K562 treated with DMSO at 1 percent for 48 hours (cell line): ENCODE measurements around the gene ZNF792. TPM values are rescaled to one million over a fixed set of nuclear protein-coding genes. Genes with fewer than 3 reads are reported as not detected.

Experiments
- total RNA-seq: library from RNA; unstranded; fragments of 300-600 nt; gene quantifications from 2 replicates; pipeline ENCODE4 v1.2.3, GENCODE V29; 2022; ENCODE audit warnings: low replicate concordance; ENCODE audit errors: extremely low read depth

ZNF792 gene
- total RNA-seq = not detected in 2 replicates

DNA sequence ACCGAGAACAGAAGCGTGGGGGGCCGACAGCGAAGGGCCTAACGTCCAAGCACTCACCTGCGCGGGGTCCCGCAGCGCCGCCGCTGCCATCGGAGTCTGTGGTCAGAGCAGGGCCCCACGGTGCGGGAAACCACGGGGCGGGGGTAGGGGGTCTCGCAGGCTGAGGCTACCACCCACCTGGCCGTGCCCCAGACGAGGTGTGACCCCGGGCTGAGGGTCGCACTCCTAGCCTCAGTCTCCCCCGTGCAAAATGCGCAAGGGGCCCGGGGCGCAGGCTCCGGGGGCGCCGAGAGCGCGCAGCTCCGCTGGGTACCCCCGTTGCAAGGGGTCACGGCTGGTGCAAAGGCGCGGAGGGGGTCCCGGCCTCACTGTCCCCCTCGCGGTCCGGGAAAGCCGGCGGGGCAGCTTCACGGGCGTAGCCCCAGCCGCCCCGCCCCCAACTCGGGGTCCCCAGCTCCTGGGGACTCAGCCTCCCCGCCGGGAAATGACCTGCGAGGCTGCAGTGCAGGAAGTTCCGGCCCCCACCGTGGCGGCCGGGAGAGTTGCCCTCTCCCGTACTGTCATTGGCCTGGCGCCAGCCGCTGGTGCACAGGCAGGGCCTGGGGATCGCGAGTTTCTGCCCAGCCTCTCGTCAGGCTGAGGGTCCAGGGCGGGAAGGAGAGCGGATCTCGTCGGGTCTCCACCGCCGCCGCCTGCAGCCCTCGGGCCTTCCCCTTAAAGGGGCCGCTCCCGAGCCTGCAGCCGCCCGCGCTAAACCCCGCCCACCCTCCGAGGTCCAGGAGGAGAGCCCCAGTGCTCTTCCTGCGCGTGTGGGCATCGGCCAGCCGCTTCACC lies at the start of gene ZNF792:
TSS of gene ZNF792 (minus strand) at position 657 of the 834 bp plus-strand sequence. CDS start at position 90, 567 bp downstream.

DNA sequence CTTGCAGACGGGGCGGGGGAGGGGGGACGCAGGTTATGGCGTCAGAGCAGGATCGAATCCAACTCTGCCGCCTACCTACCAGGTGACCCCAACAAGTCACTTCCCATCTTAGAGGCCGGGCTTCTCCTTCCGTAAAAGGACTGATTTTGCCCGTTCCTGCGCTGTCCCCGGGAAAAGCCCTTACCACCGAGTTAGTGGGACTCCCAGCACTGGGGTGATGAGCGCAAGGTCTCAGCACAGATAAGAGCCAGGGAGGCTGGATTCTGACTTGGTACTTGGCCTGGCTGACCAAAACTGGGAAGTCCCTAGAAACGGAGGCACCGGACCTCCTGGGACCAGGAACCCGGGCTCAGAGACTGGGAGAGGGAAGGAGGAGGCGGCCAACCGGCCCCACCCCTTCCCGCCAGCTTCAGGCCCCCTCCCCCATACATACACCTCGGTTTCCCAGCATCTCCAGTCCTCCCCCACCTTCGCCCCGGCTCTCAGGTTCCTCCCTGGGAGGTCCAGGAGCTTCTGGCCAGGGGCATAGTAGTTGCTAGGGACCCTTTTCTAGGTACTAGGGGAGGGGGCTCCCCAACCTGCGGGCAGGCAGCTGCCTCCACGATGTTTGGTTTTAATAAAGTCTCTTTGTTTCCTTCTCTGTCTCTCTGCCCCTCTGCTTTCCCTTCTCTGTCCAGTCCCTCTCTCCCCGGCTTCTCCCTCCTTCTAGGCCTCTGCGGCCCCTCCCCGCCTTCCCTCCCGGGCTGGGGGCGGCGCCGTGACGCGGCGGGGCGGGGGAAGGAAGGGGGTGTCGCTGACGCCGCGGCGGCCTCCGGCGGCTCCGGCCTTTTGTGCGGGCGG lies 35.7 kb upstream of the ZNF792 start, which contains the start of gene GRAMD1A:
TSS of gene GRAMD1A (plus strand) at position 826 of the 840 bp plus-strand sequence. CDS start 156 bp downstream, outside the sequence.

DNA sequence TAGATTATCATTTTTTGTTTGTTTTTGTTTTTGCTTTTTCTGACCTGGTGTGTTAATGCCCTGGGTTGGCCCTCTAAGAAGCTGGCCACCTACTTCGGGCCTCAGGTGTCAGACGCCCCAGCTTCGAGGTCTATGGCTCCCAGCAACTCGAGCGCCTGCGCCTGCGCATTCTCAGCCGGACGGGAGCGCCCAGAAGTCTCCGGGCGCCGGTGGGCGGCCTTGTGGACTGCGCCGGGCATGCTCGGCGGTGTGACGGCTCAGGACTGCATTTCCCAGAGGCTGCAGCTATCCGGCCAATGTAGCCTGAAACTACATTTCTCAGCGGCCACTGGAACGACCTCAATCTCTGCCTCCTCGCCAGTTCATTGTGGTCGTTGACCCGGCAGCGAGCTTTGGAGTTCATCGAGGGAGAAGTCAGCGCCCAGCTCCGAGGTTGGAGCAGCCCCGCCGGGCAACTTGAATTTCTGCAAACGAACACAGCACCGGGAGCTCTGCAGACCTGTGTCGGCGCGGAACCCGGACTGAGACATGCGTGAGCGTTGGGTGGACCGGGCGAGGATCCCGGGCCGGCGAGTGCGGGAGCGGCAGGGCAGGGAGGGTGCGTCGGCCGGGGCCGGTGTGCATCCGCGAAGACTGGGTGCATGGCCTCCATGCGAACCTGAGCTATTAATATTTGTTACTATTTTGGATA lies 37.2 kb downstream of the ZNF792 start, which contains the start of gene ZNF30:
TSS of gene ZNF30 (plus strand) at position 219 of the 691 bp plus-strand sequence. CDS start 3,045 bp downstream, outside the sequence.

Other genes starting within 250 kb of the ZNF792 start
- not detected in 2 replicates for gene ZNF181, start 230.0 kb downstream of the ZNF792 start, total RNA-seq
- gene ZNF599, start 191.0 kb downstream of the ZNF792 start, total RNA-seq = not detected in 2 replicates
- not detected in 2 replicates for gene ZNF30, start 37.3 kb downstream of the ZNF792 start, total RNA-seq
- gene GRAMD1A, start 36.1 kb upstream of the ZNF792 start, total RNA-seq = not detected in 2 replicates
- gene SCN1B, start 66.2 kb upstream of the ZNF792 start, total RNA-seq = not detected in 2 replicates
- not detected in 2 replicates for gene HPN, start 77.5 kb upstream of the ZNF792 start, total RNA-seq
- not detected in 2 replicates for gene FXYD3, start 151.6 kb upstream of the ZNF792 start, total RNA-seq
- gene LGI4, start 170.8 kb upstream of the ZNF792 start, total RNA-seq = not detected in 2 replicates
- gene FXYD1, start 174.6 kb upstream of the ZNF792 start, total RNA-seq = not detected in 2 replicates
- not detected in 2 replicates for gene FXYD7, start 179.0 kb upstream of the ZNF792 start, total RNA-seq
- 359 TPM in 1 of 2 replicates, not detected in the other for gene FXYD5, start 190.5 kb upstream of the ZNF792 start, total RNA-seq